ENCODE data around the gene STMN3. TPM values are rescaled to one million over a fixed set of nuclear protein-coding genes. Genes with fewer than 3 reads are reported as not detected.
"Not testable (repeated sequence)": the region's sequence is repeated elsewhere in the genome, so short reads cannot be mapped to it uniquely, and the experiment has no call there.

Gene STMN3
- total and polyA plus RNA-seq, 2 donors from 2014 or later = 20.6 to 84.9 TPM

DNA sequence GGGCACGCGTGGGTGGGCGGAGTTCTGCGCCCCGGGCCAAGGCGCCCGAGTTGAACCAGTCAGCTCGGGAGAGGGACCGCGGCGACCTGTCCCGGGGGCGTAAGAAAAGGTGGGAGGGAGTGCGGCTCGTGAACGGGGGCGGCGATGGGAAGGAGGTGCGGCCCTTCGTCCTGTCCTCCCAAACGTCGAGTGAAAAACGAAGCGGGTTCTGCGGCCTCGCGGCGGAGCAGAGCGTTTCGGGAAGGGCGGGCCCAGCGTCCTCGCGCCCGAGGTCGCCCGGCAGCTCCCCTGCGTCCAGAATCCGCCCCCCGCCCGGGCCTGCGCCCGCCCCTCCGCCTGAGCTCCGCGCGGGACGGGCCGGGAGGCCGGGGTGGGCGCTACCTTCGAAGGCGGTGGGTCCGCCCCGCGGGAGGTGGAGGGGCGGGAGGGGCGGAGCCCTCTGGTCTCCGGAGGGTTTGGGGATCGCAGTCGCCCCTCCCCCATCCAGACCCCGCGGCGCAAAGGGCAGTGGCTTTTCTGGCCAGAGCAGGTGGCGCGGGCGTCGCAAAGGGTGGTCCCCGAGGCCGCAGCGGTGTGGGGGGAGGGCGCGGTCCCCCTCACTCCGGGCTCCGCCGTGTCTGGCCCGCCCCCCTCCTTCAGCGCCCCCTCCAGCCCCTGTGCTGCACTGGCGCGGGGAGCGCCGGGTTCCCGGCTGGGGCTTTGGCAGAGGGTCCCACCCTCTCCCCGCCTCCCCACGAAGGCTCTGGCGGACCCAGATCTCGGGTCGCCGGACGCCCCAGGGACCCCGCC is 838 bp downstream of the STMN3 start:
- Histone ChIP-seq H3K4me1 (ENCODE audit: control insufficient read depth in 2 of 3, insufficient read depth in 2 of 3, low read depth in 1 of 3, low read length in 3 of 3) (peaks cover 0 to 20% (median 5%) of the 10 kb centered on the region in 3 donors), H3K36me3 (ENCODE audit: control insufficient read depth in 2 of 3, insufficient read depth in 3 of 3, low read length in 3 of 3) (no peaks in the 10 kb centered on the region), H3K9me3 (ENCODE audit: control insufficient read depth in 2 of 3, insufficient read depth in 1 of 3, low read length in 3 of 3) (no peaks in the 10 kb centered on the region), H3K4me3 (ENCODE audit: low read length in 3 of 3) (peak overlapping the region in 1 of 3 donors; percentile 37), H3K27me3 (ENCODE audit: control insufficient read depth, insufficient read depth, low read length) (no peaks in the 10 kb centered on the region), H3K27ac (ENCODE audit: low read depth in 2 of 2, low read length in 2 of 2) (no peak overlapping the region), H3K9ac (ENCODE audit: low read length in 3 of 3) (no peak overlapping the region)
- DNase-seq (peak; percentile 47 to 89 (median 77)), FAIRE-seq (no peak)
- no peak for TF ChIP-seq CTCF (IDR thresholded peaks at IDR 0.05; ENCODE audit: borderline replicate concordance, extremely low read depth, insufficient read depth)
- intact Hi-C loops (cut with DNase I) = no loop called here

- FAIRE-seq = no peak
- Histone ChIP-seq H3K36me3 (ENCODE audit: control insufficient read depth in 2 of 3, insufficient read depth in 3 of 3, low read length in 3 of 3) (no peaks in the 10 kb centered on the region), H3K9ac (ENCODE audit: low read length in 3 of 3) (no peak overlapping the region), H3K9me3 (ENCODE audit: control insufficient read depth in 2 of 3, insufficient read depth in 1 of 3, low read length in 3 of 3) (no peaks in the 10 kb centered on the region), H3K4me1 (ENCODE audit: control insufficient read depth in 2 of 3, insufficient read depth in 2 of 3, low read depth in 1 of 3, low read length in 3 of 3) (peaks cover 0 to 17% (median 5%) of the 10 kb centered on the region in 3 donors), H3K4me3 (ENCODE audit: low read length in 3 of 3) (no peak overlapping the region), H3K27ac (ENCODE audit: low read depth in 2 of 2, low read length in 2 of 2) (no peak overlapping the region), H3K27me3 (ENCODE audit: control insufficient read depth, insufficient read depth, low read length) (no peaks in the 10 kb centered on the region)
- DNase-seq = peak in 1 of 5 donors; percentile 87
- intact Hi-C loops (cut with DNase I) = no loop called here
- no peak for TF ChIP-seq CTCF (IDR thresholded peaks at IDR 0.05; ENCODE audit: borderline replicate concordance, extremely low read depth, insufficient read depth)
These were observed 1.4 kb downstream of the STMN3 start for GRCh38 chr20:63651942-63652191.

- H3K27ac ChIP-seq (ENCODE audit: low read depth in 2 of 2, low read length in 2 of 2); H3K9ac ChIP-seq (ENCODE audit: low read length in 3 of 3); H3K36me3 ChIP-seq (ENCODE audit: control insufficient read depth in 2 of 3, insufficient read depth in 3 of 3, low read length in 3 of 3); intact Hi-C loops (cut with DNase I); FAIRE-seq; H3K27me3 ChIP-seq (ENCODE audit: control insufficient read depth, insufficient read depth, low read length); DNase-seq; H3K9me3 ChIP-seq (ENCODE audit: control insufficient read depth in 2 of 3, insufficient read depth in 1 of 3, low read length in 3 of 3); H3K4me3 ChIP-seq (ENCODE audit: low read length in 3 of 3): not testable (repeated sequence)
- H3K4me1 ChIP-seq (ENCODE audit: control insufficient read depth in 2 of 3, insufficient read depth in 2 of 3, low read depth in 1 of 3, low read length in 3 of 3) = peaks cover 0 to 17% (median 5%) of the 10 kb centered on the region in 3 donors
These were observed 2.7 kb downstream of the STMN3 start for GRCh38 chr20:63650486-63650885.

GRCh38 chr20:63648895-63649589 is 4.2 kb downstream of the STMN3 start:
- Histone ChIP-seq H3K9ac (ENCODE audit: low read length in 3 of 3) (no peak overlapping the region), H3K4me1 (ENCODE audit: control insufficient read depth in 2 of 3, insufficient read depth in 2 of 3, low read depth in 1 of 3, low read length in 3 of 3) (peaks cover 0 to 12% (median 5%) of the 10 kb centered on the region in 3 donors), H3K27ac (ENCODE audit: low read depth in 2 of 2, low read length in 2 of 2) (no peak overlapping the region), H3K27me3 (ENCODE audit: control insufficient read depth, insufficient read depth, low read length) (no peaks in the 10 kb centered on the region), H3K9me3 (ENCODE audit: control insufficient read depth in 2 of 3, insufficient read depth in 1 of 3, low read length in 3 of 3) (no peaks in the 10 kb centered on the region), H3K4me3 (ENCODE audit: low read length in 3 of 3) (no peak overlapping the region), H3K36me3 (ENCODE audit: control insufficient read depth in 2 of 3, insufficient read depth in 3 of 3, low read length in 3 of 3) (no peaks in the 10 kb centered on the region)
- no peak for FAIRE-seq
- intact Hi-C loops (cut with DNase I) = no loop called here
- DNase-seq = no peak
- TF ChIP-seq CTCF (IDR thresholded peaks at IDR 0.05; ENCODE audit: borderline replicate concordance, extremely low read depth, insufficient read depth) = no peak

Data from kidney (tissue), 14 donors.